Mucosa of descending colon (tissue), 3 donors: ENCODE data around the gene PRPS2. TPM values are rescaled to one million over a fixed set of nuclear protein-coding genes. Genes with fewer than 3 reads are reported as not detected.

Source experiments
- ATAC-seq: fragments of 200-7000 bp; cut with Tn5 transposase; one replicate; pipeline ENCODE4 v1.9.1; 2020; ENCODE audit warnings: mild to moderate bottlenecking, moderate library complexity
- DNase-seq, 3 donors: peaks; one replicate each; pipeline ENCODE4 v3.0.0-alpha.2; 2020
- H3K36me3 ChIP-seq: fragments of 200-600 bp; one replicate; pipeline ENCODE4 v1.8.0; 2021; ENCODE audit warnings: low read depth, mild to moderate bottlenecking
- H3K4me1 ChIP-seq: fragments of 200-600 bp; one replicate; pipeline ENCODE4 v1.8.0; 2021; ENCODE audit warnings: low read depth, mild to moderate bottlenecking
- H3K4me3 ChIP-seq: fragments of 200-600 bp; one replicate; pipeline ENCODE4 v1.8.0; 2021; ENCODE audit warnings: mild to moderate bottlenecking
- H3K9me3 ChIP-seq: fragments of 200-600 bp; one replicate; pipeline ENCODE4 v1.8.0; 2021; ENCODE audit warnings: mild to moderate bottlenecking
- intact Hi-C, 2 donors: fragments of 100-400 bp; cut with DNase I in 1 of 2; cut with micrococcal nuclease in 1 of 2; formaldehyde crosslinking; loops; one replicate each; pipeline versions ENCODE4 v1.11.0 to v1.11.1; 2022; cut with DNase I, micrococcal nuclease
- total RNA-seq, 3 donors: library from RNA; stranded (reverse); fragmentation: NEBNext Ultra II Directional in 2 of 3; extraction: Animal tissue kit (Norgen Biotek cat#: 25700) in 2 of 3; gene quantifications; one replicate each; pipeline versions ENCODE4 v1.2.1 to v1.2.4, GENCODE V29; 2021 to 2023
- TF ChIP-seq, protein P1 (sequence below): fragments of 200-600 bp; IDR thresholded peaks from one replicate; pipeline ENCODE4 v1.8.0; 2022; ENCODE audit warnings: antibody characterized with exemption, mild to moderate bottlenecking
- donor health status: DM: no; HTN: no; CAD: no; lungs with moderate emphysema.
- donor health status: DM: no; HTN: no; CAD: no.
- donor health status: DM: no; HTN: yes; CAD: no.

The PRPS2 gene
- total RNA-seq, 3 donors from 2014 or later = 37.0 to 68.5 (median 56.4) TPM

DNA sequence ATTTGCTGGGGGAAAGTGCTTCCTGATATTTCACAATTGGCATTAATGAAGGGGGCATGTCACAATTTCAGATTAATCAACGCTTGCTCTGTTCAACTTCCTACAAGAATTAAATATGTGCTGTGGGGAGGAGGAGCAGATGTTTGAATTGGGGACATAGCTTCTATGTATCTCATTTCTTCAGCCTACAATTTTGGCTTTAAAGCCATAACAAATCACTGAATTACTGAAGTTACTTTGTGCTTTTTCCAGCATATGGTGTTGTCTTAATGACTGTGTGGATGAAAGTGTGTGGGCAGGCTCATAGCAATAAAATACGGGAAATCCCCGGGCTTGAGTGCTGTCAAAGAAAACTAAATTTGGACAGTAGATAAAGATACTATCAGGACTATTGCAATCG lies 76.5 kb downstream of the PRPS2 start:
- intact Hi-C loops = no loop called here
- no peaks in the 10 kb centered on the region for H3K36me3 ChIP-seq
- H3K4me3 ChIP-seq = no peak overlapping the region
- DNase-seq (no peak), ATAC-seq (no peak)
- no peaks in the 10 kb centered on the region for H3K4me1 ChIP-seq
- no peaks in the 10 kb centered on the region for H3K9me3 ChIP-seq
- TF ChIP-seq, protein P1, sequence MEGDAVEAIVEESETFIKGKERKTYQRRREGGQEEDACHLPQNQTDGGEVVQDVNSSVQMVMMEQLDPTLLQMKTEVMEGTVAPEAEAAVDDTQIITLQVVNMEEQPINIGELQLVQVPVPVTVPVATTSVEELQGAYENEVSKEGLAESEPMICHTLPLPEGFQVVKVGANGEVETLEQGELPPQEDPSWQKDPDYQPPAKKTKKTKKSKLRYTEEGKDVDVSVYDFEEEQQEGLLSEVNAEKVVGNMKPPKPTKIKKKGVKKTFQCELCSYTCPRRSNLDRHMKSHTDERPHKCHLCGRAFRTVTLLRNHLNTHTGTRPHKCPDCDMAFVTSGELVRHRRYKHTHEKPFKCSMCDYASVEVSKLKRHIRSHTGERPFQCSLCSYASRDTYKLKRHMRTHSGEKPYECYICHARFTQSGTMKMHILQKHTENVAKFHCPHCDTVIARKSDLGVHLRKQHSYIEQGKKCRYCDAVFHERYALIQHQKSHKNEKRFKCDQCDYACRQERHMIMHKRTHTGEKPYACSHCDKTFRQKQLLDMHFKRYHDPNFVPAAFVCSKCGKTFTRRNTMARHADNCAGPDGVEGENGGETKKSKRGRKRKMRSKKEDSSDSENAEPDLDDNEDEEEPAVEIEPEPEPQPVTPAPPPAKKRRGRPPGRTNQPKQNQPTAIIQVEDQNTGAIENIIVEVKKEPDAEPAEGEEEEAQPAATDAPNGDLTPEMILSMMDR = no peak

DNA sequence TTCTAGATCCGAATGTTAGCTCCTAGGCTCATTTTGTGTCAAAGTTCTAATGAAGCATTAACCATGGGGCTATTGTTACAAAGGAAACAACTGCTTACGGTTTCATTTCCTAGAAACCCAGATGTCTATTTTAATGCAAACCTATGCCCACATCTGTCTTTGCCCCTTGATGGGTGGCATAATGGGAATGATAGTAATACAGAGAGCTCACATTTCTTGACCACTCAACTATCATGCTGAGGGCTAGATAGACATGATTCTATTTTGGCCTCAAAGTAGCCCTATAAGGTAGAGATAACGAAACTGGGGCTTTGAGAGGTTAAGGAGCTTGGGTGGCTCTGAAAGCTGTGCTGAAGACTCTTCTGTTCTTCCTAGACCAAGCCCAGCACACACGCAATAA lies 77.5 kb downstream of the PRPS2 start:
- H3K4me1 ChIP-seq = no peaks in the 10 kb centered on the region
- no peak for DNase-seq
- ATAC-seq = no peak
- TF ChIP-seq, protein P1 = no peak
- no peaks in the 10 kb centered on the region for H3K9me3 ChIP-seq
- intact Hi-C loops = no loop called here
- no peak overlapping the region for H3K4me3 ChIP-seq
- H3K36me3 ChIP-seq = no peaks in the 10 kb centered on the region

- ATAC-seq = no peak
- DNase-seq = no peak
- TF ChIP-seq, protein P1 = no peak
These were observed 80.0 kb downstream of the PRPS2 start for GRCh38 chrX:12871257-12871656.

GRCh38 chrX:12872741-12873140 lies 81.5 kb downstream of the PRPS2 start:
- Histone ChIP-seq H3K4me3 (no peak overlapping the region), H3K4me1 (no peaks in the 10 kb centered on the region), H3K9me3 (no peaks in the 10 kb centered on the region), H3K36me3 (no peaks in the 10 kb centered on the region)
- intact Hi-C loops = no loop called here
- ATAC-seq (no peak), DNase-seq (no peak)
- TF ChIP-seq, protein P1 = no peak

More at GRCh38 chrX:12871257-12871656, 80.0 kb downstream of the PRPS2 start:
- no peaks in the 10 kb centered on the region for H3K36me3 ChIP-seq
- H3K9me3 ChIP-seq = no peaks in the 10 kb centered on the region
- H3K4me1 ChIP-seq = no peaks in the 10 kb centered on the region
- intact Hi-C loops = no loop called here
- no peak overlapping the region for H3K4me3 ChIP-seq

Other genes with a start within 250 kb of the PRPS2 start
- 1 to 10 TPM in 1 of 3 donors, under 1 TPM in 2; 0.72 to 1.7 (median 0.81) TPM for gene TLR7, start 75.7 kb downstream of the PRPS2 start, total RNA-seq
- gene TLR8, start 115.2 kb downstream of the PRPS2 start, total RNA-seq = 1 to 10 TPM in 2 of 3 donors, under 1 TPM in 1; 0.29 to 2.3 (median 1.5) TPM
- 1,000 to 10,000 TPM; 2,288 to 5,392 (median 5,014) TPM for gene TMSB4X, start 183.7 kb downstream of the PRPS2 start, total RNA-seq